ENCODE data around the gene ZNRF3. TPM values are rescaled to one million over a fixed set of nuclear protein-coding genes. Genes with fewer than 3 reads are reported as not detected.
A peak's percentile ranks its signal among the peaks of the same experiment; 100 is the strongest.

Gene ZNRF3
- total RNA-seq, 4 donors from 2014 or later, result 17.2 to 22.8 (median 19.5) TPM

- WGBS, 2 donors, result 74 to 83% methylated on average over 7 of the region's 7 CpGs
- peak in 1 of 2 donors; percentile 40 for DNase-seq (ENCODE audit: low spot score in 2 of 2)
- H3K4me3 ChIP-seq (ENCODE audit: low read depth, poor library complexity, severe bottlenecking), result no peak overlapping the region
- no peak for TF ChIP-seq POLR2A (IDR thresholded peaks at IDR 0.05)
- intact Hi-C loops (cut with DNase I; ENCODE audit: low total_unique reads), result no loop called here
Observed at GRCh38 chr22:28937206-28938025, 54.0 kb downstream of the ZNRF3 start.

GRCh38 chr22:28938286-28938833 is 55.0 kb downstream of the ZNRF3 start:
- no peak overlapping the region for H3K4me3 ChIP-seq (ENCODE audit: low read depth, poor library complexity, severe bottlenecking)
- DNase-seq (ENCODE audit: low spot score in 2 of 2), result no peak
- intact Hi-C loops (cut with DNase I; ENCODE audit: low total_unique reads), result no loop called here
- 67 to 73% methylated on average over 4 of the region's 4 CpGs for WGBS, 2 donors
- TF ChIP-seq CTCF (IDR thresholded peaks at IDR 0.05) (no peak), POLR2A (IDR thresholded peaks at IDR 0.05) (no peak)

GRCh38 chr22:28939394-28939793 is 56.0 kb downstream of the ZNRF3 start:
- intact Hi-C loops (cut with DNase I; ENCODE audit: low total_unique reads), result no loop called here

GRCh38 chr22:28939932-28940331 is 56.6 kb downstream of the ZNRF3 start:
- WGBS, 2 donors, result 51 to 59% methylated on average over 2 of the region's 2 CpGs
- no peak for DNase-seq (ENCODE audit: low spot score in 2 of 2)
- TF ChIP-seq POLR2A (IDR thresholded peaks at IDR 0.05), result no peak
- TF ChIP-seq CTCF (IDR thresholded peaks at IDR 0.05), result no peak
- intact Hi-C loops (cut with DNase I; ENCODE audit: low total_unique reads), result no loop called here
- no peak overlapping the region for H3K4me3 ChIP-seq (ENCODE audit: low read depth, poor library complexity, severe bottlenecking)

More at GRCh38 chr22:28939394-28939793, 56.0 kb downstream of the ZNRF3 start:
- no peak overlapping the region for H3K4me3 ChIP-seq (ENCODE audit: low read depth, poor library complexity, severe bottlenecking)
- no peak for DNase-seq (ENCODE audit: low spot score in 2 of 2)
- TF ChIP-seq POLR2A (IDR thresholded peaks at IDR 0.05) (no peak), CTCF (IDR thresholded peaks at IDR 0.05) (no peak)
- WGBS, 2 donors, result 74 to 76% methylated on average over 6 of the region's 6 CpGs

- intact Hi-C loops (cut with DNase I; ENCODE audit: low total_unique reads), result no loop called here
- TF ChIP-seq POLR2A (IDR thresholded peaks at IDR 0.05) (no peak), CTCF (IDR thresholded peaks at IDR 0.05) (no peak)
- H3K4me3 ChIP-seq (ENCODE audit: low read depth, poor library complexity, severe bottlenecking), result no peak overlapping the region
- WGBS, 2 donors, result 74 to 75% methylated on average over 5 of the region's 5 CpGs
- DNase-seq (ENCODE audit: low spot score in 2 of 2), result peak in 1 of 2 donors; percentile 52
Observed at GRCh38 chr22:28940441-28940840, 57.1 kb downstream of the ZNRF3 start.

GRCh38 chr22:28942333-28942732 is 59.0 kb downstream of the ZNRF3 start:
- WGBS, 2 donors, result 95 to 97% methylated on average over 5 of the region's 5 CpGs
- peak in 1 of 2 donors; percentile 36 for DNase-seq (ENCODE audit: low spot score in 2 of 2)
- no peak overlapping the region for H3K4me3 ChIP-seq (ENCODE audit: low read depth, poor library complexity, severe bottlenecking)
- intact Hi-C loops (cut with DNase I; ENCODE audit: low total_unique reads), result no loop called here
- TF ChIP-seq CTCF (IDR thresholded peaks at IDR 0.05) (no peak), POLR2A (IDR thresholded peaks at IDR 0.05) (no peak)
